Activated CD4-positive, alpha-beta T cell treated with anti-CD3 and anti-CD28 coated beads, Interleukin-2, Interleukin-6, amounts not matched to agents 100 ng/mL and 50 ng/mL, durations not matched to agents 16 hours and 8 hours (primary cell): Measurements from ENCODE around the gene GPC3.
A peak's percentile ranks its signal among the peaks of the same experiment; 100 is the strongest.

Source experiments
- DNase-seq: peaks from one replicate; pipeline ENCODE4 v3.0.0-alpha.2; 2020

GPC3 gene

DNA sequence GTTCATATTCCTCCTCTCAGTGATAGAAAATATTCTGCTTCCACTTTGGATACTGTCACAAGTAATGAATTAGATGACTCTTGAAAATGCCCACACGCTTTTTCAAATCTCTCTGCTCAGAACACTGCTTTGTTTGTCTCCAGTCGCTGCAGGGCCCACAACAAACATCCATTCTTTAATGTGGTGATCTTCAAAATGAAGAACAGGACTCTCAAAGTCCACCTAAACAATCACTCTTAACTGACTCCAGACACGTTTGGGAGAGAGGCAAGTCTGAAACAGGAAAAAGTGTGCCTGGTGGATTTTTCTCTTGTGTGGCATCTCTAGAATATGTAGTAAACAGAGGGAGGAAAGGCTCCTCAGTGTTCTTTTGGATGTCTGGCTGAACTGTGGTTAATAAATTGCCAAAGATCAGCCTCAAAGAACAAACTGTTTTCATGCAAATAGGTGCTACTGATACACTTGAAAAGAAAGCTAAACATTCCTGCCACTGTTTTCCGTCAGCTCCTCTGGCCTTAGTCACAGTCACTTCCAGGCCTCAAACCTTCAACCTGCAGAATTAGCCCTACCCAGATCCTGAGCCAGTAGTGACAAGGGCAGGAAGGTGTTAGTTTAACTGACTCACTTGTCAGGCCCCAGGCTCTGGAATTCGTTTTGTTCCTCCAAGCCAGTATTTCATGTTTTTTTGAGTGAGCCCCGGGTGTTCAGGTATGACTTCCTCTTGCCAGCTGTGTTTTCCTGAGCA is 310.5 kb downstream of the GPC3 start:
- no peak for DNase-seq

DNA sequence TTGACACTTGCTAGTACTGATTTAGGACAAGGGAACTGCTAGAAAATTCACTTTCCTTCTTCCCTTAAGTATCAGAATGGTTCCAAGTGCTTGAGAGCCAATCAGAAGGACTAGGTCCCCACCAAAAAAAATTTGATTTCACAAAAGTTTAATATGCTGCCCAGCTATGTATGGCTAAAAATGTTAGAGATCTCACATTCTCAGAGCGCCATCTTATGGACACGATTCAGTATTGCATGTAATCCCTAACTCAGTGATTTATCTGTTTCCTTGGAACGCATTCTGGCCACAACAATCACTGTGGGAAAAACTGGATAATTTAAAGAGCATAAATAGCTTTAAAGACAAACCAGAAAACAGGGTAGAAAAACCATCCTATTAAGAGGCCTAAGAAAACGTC is 315.0 kb downstream of the GPC3 start:
- DNase-seq, result peak; percentile 33

DNA sequence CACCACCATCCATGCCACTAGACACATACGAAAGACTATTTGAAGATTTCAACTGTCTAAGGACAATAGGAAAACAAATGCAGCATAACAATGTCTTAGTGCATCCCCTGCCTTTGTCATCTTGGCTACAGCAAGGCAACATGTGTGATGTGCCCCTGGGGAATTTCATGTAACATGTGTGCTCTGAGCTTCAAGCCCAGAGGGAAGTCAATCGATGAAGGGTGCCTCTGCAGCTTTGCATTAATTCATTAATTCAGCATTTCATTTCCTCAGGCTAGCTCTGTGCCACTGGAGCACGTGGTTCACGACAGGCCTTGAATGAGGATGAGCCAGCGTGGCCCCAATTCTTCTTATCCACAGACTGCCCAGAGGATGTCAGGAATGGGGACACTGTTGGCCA is 316.2 kb downstream of the GPC3 start:
- DNase-seq, result no peak

DNA sequence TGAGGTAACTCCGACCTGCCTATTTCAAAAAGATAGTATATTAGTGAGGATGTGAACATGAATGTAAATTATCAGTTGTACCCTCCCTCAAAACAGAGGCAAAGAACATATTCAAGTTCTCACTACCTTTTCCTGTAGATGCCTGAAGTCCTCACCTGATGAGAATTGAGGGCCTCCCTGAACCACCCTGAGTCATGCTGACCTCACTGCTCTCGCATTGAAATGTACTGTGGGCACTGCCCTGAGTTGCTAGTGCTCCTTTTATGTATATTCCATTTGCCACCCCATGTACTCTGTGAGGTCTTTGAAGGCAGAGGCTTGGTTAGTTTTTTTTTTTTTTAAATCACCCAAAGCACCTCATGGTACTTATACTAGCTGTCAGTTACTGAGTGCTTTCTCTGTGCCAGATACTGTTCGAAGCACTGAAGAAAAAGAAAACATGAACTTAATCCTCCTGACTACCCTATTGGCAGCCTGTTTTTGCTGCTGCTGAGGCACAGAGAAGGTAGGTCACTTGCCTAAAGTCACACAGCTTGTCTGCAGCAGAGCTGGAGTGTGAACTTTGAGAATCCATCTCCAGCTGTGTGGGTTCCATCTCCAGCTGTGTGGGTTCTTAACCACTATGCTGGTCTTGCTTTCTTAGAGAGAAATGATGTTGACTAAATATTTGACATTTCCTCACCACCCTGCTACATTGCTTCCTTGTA is 317.0 kb downstream of the GPC3 start:
- no peak for DNase-seq

DNA sequence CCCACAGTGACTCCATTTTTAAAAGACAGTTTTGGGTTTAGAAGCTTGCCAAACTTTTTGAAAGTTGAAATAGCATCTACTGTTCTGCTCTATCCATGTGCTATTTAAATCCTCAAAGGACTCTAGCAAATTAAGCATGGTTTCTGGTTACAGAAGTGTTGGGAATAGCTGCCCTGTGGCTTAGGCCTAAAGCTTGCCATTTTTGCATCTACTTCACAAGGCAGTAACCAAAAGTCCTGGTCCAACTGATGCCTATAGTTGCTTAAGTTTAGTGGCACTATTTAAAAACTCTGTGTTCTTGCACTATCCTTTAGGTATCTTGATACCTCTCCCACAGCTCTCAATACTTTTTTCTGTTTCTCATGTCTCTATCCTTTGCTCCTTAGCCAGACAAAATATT is 319.1 kb downstream of the GPC3 start:
- DNase-seq, result no peak

DNA sequence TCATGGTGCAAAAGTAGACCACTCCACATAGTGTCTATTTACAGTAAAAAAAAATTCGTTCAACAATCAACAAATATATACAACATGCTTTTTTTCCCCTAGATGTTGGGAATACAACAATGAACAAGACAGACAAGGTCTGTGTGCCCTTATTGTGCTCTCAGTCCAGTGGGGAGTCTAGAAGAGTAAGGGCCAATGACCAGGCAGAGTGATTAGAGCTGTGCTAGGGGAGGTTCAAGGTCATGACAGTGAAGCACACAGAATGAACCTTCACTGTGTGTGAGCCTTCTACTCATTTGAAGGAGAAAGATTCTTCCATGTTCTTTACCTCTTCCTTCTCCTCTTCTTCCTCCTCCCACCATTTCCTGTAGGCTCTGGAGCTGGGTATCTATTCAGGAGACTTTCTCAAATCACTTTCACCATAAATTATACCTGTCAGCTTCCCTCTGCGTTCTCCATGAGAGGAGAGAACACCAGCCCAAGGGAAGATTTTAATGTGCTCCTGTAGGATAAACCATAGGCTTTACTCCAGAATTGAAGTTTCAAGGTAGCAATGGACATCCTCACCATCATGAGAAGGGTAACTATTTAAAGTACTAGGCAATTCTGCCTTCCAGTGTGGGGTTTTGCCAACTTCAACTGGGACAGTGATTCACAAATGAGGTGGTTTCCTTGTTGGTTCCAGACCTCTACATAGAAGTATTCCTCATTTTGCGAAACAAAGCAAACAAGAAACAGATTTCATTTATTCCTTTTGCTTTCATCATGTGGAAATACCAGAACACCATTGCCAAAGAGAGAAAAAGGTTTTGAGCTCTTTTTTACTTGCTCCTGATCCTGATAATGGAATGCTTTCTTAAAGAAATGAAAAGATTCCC is 323.2 kb downstream of the GPC3 start:
- no peak for DNase-seq

DNA sequence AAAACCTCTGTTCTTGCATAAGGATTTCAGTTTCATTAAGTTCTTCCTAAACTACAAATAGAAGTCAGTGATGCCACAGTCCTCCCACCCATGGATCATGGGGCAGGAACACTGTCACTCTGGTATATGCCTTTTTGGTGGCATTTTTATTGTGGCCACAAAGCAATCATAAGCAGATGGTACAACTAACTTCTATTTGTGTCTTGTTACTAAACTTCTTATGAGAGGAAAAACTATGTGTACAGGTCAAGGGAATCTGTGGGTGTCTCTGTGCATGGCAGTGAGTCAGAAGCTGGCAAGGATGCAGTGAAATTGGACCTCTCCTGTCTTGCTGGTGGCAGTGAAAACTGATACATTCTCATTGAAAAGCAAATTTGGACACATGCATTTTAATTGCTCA is 325.1 kb downstream of the GPC3 start:
- no peak for DNase-seq

DNA sequence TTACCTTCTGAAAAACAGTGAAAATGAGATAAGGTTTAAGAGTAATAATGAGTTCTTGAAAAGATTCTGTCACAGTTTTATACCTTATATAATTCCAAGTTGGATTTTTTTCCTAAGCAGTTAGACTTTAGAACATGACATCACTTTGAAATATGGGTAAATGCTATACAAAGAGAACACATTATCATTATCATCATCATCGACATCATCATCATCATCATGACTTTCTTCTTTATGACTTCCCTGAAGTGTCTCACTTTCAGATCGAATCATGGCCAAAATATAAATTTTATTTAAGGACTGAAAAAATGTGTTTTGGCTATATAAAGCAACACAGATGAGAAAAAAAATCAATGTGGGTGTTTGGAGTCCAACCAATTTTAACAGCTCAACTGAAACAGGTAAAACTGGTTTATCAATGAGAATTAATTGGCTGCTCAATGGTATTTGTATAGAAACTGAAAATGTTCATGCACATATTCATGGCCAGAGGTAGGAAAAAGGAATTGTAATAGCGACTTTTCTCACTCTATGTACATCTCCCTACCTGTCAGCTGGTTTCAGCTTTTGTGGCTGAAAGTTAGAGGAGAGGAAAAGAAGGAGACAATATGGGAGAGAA is 327.0 kb downstream of the GPC3 start:
- DNase-seq, result no peak

DNA sequence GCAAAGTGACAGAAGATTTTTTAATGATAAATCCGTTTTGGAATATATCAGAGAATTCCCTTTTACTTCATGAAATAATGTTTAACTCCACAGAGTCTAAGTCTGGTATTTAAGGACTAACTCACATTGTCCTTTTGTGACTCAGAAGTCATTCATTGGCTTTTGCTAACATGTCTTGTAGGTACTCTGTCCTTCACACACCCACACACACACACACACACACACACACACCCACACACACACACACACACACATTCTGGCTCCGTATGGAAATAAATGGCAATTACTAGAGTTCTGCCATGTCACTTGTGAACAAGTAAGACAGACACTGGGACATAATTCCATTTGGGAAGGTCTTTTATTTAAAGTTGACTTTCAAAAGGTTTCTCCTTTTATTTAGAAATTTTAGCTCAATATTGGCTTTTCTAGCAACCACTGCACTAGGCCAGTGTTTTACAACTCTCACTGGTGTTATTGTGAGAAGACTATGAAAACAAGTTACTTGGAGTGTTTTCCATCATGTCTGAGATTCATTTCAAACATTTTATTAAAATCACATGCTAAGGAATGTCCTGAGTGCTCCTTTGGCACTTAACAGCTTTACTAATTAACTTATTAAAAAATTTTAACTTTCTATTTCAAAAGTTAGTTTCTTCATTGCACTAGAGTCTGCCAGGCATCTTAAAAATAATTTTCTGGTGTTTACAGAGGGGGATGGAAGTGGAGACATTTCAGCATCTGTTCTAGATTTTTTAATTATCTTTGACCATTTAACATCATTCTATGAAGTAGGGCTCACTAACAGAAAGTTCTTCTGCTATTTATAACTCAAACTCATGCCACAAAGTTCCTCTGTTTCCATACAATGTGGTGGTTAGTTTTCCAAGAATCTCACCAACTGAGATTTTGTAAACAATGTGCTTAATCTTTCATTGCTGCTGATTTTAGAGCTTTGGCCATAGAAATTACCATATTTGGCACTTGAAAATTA is 329.8 kb downstream of the GPC3 start:
- DNase-seq, result no peak

DNA sequence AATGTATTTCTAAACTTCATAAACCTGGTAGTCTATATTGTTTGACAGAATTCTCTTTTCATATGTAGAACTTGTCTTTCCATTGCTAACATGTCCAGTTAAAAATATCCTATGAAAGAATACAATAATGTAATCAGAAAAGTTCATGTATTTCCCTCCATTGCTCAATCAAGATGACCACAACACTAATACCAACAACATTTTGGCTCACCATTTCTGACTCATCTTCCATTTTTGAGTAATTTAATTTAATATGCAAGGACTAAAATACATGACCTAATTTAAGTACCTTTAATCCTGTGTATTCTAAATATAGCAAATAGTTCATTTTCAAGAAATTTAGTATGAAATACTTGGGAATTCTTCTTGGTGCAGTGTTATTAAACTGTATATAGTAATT is 330.6 kb downstream of the GPC3 start:
- no peak for DNase-seq

DNA sequence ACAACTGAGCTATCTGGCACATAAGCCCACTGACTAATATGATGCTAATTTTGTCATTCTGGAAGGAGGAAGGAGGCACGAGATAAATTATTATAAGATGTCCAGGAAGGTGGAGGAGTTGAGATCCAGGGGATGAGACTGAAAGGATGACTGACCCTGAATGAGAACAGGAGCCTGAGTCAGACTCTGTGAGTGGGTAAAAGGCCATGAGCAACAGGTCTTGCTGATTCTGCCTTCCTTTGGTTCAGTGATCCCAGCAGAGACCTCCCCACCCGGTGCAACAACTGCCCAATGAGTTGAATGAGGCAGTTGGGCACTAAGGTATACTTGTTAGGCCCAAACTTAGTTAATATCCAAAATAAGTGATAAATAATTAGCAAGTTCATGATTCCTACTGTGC is 332.0 kb downstream of the GPC3 start:
- no peak for DNase-seq

DNA sequence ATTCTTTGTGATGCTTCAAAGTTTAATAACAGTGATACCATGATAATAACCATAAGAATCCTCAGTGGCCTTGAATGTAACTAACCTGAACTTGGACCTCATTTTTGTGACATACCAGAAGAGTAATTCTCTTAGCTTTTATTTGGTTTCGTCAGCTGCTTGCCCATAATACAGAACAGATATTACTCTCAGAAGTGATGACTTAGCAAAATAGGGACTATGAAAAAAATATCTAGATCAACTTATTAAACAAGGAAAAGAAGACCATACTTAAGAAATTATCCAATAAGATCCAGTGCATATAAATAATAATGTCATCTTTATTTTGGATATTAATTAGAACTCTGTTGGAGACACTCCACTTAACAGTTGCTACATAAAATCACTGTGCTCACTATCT is 333.2 kb downstream of the GPC3 start:
- DNase-seq, result no peak

DNA sequence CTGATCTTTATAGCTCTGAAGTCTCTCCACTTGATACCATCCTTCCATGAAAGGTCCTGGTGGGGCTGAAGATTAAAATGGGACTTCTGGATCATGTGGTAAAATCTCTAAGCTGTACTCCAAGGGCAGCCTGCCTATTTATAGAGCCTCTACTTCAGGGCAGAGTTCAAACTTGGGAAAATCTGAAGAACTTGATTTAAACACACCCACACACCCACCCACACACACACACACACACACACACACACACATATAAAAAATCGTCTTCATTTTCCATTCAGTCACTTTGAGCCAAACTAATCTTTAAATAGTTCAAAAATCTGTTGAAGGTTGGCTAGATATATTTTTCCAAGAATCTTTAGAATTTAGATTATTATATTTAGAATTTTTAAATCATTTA is 335.2 kb downstream of the GPC3 start:
- no peak for DNase-seq

DNA sequence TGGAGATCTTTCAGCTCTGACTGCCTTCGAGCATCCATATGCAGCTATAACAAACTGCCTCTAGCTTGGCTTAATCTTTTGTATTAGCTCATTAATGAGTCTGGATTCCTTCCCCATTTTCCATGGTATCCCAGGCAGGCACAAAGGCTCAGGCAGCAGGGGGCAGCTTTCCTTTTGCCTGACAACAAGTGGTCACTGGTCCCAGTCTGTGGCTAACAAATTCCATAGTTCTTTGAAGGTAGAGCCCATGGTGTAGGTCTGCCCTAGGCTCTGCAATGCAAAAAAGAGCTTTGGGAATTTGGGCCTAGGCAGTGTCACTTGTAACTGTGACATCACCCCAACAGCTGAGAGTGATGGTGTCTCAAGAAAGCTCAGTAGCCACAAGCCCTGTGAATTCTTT is 335.7 kb downstream of the GPC3 start:
- no peak for DNase-seq

DNA sequence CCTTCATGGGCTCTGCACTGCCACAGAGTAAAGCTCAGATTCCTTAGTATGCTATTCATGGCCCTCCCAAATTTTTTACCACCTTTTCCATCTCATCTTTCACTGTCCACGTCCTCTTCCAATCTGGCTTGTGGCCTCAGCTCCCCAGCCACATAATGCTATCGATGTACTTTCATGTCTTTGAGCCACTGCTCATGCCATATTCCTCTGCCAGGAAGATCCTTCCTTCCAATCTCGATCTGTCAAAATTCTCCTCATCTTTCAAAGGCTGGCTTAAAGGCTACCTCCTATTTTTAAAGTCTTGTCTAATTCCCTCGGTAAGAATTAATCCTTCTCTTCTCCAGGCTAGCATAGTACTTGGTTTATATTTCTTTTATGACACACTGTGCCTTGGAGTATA is 336.8 kb downstream of the GPC3 start:
- DNase-seq, result no peak

DNA sequence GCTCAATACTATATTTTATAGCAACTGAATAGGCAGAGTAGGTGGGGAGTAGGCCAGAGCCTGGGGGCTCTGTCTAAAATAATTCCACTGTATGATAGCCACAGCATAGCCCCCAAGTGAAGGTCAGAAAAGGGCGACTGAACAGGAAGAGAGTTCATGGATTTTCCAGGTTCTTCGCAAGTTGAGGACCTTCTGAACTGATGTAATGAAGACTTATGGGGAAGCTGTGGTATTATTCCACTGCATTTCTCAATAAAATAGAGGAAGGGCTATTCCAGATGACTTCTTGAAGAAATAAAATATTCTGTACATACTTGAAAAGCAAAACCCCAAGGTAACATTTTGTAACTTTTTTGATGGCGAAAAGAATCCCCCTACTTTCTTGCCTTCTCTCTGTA is 338.7 kb downstream of the GPC3 start:
- DNase-seq, result no peak

DNA sequence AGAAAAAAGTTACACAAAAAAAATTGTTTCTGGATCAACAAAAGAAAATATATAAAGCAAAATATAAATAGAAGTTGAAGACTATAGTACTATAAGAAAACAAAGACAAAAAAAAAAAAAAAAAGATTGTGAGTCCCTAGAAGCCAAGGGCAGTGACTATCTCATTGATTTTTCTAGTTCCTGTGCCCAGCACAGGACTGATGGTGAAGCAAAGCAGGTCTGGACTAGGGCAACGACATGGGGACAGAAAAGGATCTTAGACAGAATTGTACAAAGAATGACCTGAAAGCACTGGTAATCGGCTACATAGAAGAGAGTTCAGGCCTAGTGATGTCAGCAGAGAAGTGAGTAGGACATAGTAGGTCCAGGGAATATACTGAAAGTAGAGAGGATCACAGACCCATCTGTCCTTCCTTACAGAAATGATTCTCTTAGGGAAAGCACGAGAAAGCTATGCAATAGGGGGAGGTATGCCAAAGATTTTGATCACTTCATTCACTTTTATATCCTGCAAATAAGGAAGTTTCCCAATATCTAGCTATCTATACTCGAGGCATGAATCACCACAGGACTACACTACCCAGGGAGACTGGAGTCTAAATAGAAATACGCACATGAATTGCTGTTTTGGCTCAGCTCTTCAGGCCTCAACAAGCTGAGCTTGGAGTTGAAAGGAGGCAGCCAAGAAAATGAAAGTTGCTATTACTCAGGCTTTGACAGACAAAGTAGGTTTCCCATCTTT is 339.2 kb downstream of the GPC3 start:
- DNase-seq, result no peak

DNA sequence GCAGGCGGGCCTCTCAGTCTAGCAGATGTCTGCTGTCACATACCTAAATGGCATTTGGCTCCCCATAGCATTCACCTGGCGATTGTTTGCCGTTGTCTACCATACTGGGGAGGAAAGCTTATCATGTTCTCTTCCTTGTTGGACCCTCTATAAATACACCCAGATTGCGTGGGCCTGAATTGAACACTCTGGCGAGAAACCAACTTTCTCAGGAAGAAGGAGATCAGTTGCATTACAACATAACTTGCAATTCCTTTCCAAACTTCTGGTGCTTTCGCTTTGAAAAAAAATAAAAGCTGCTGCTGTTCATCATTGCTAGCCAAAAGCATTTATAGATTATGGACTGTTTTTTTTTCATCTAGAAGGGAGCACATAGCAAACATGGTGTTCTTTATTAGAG is 340.1 kb downstream of the GPC3 start:
- DNase-seq, result no peak

DNA sequence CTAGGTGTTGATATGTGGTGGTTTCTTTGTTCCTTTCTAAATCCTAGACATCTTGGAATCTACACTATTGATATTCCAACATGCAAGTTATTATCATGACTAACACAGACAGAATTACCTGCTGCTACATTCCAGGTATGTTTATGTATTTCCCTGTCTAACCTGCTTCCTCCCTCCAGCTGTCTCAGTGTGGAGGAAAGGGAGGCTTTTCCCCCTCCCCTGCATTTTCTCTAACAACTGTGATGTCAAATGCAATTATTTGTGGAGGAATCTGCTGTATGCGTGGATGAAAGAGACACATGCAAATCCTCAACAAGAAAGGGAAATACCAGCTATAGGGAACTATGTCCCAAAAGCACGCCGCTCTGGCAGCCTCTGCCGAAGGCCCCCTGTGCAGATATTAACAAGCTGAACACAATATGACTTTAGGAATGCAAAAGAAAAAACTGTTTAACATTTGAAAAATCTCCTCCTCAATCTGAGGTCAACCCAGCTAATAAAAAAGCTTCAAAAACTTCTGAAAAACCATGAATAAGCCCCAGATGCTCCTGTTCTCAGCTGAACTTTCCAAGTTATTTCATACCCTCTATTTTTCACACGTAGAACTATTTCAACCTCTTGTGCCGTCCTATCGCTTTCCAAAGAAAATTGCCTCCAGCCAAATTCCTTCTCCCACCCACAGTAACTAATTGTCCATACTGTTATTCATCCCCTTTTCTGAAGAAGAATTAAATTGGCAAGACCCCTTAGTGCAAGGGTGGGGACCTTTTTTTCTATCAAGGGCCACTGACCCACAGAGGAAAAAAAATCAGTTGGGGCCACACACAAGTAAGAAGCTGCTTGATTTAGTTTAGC is 345.0 kb downstream of the GPC3 start:
- no peak for DNase-seq

DNA sequence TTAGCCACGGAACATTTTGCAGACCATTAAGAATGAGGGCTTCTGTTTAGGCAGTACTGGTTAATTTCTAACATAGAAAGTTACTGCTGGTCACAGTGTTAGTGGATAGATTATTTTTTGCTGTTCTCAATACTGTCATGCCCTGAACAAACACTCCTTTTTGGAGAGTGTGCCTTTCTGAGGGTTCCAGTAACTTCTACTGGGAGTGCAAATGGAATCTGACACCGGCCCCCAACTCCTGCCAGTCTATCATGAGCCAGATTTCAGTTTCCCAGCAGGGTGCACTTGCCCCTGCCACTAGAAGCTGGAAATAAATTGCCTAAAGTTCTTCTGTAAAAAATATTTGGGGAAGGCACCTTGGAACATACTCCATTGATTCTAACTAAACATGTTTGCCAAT is 345.7 kb downstream of the GPC3 start:
- no peak for DNase-seq
